Parathyroid adenoma (tissue), 2 donors: ENCODE results near the gene LPP.

ENCODE experiments used
- H2AFZ ChIP-seq: fragments of 300-600 bp; sonication (generic); one replicate; pipeline ENCODE4 v1.7.0; 2017; ENCODE audit warnings: antibody characterized with exemption, mild to moderate bottlenecking
- H3K27ac ChIP-seq: fragments of 300-600 bp; sonication (generic); one replicate; pipeline ENCODE4 v1.7.0; 2017
- H3K27me3 ChIP-seq: fragments of 300-600 bp; sonication (generic); one replicate; pipeline ENCODE4 v1.7.0; 2017; ENCODE audit warnings: low read length; ENCODE audit not compliant: control insufficient read depth, insufficient read depth
- H3K36me3 ChIP-seq: fragments of 300-600 bp; sonication (generic); one replicate; pipeline ENCODE4 v1.7.0; 2017; ENCODE audit warnings: low read length; ENCODE audit not compliant: control insufficient read depth, insufficient read depth
- H3K4me1 ChIP-seq: fragments of 300-600 bp; sonication (generic); one replicate; pipeline ENCODE4 v1.7.0; 2017; ENCODE audit warnings: control low read depth
- H3K4me2 ChIP-seq: fragments of 300-600 bp; sonication (generic); one replicate; pipeline ENCODE4 v1.7.0; 2017; ENCODE audit warnings: low read length
- H3K4me3 ChIP-seq: fragments of 300-600 bp; sonication (generic); one replicate; pipeline ENCODE4 v1.7.0; 2017; ENCODE audit warnings: low read depth, low read length
- H3K79me2 ChIP-seq: fragments of 300-600 bp; sonication (generic); one replicate; pipeline ENCODE4 v1.7.0; 2017; ENCODE audit warnings: control low read depth
- H3K9ac ChIP-seq: fragments of 300-600 bp; sonication (generic); one replicate; pipeline ENCODE4 v1.7.0; 2017; ENCODE audit warnings: mild to moderate bottlenecking
- H3K9me3 ChIP-seq: fragments of 300-600 bp; sonication (generic); one replicate; pipeline ENCODE4 v1.7.0; 2017; ENCODE audit warnings: low read length; ENCODE audit not compliant: control insufficient read depth
- CTCF ChIP-seq: fragments of 300-600 bp; sonication (generic); IDR thresholded peaks from one replicate; pipeline ENCODE4 v1.7.0; 2017; ENCODE audit warnings: antibody characterized with exemption, mild to moderate bottlenecking
- donor health status: primary hyperparathyroidism.

LPP gene

GRCh38 chr3:188729422-188729821 is 575.5 kb downstream of the LPP start:
- Histone ChIP-seq H3K4me3 (no peak overlapping the region), H3K4me2 (no peak overlapping the region), H3K27ac (no peak overlapping the region), H3K9ac (no peak overlapping the region), H3K79me2 (no peaks in the 10 kb centered on the region), H3K9me3 (no peaks in the 10 kb centered on the region), H3K36me3 (no peaks in the 10 kb centered on the region), H2AFZ (no peak overlapping the region), H3K27me3 (no peaks in the 10 kb centered on the region), H3K4me1 (no peaks in the 10 kb centered on the region)
- TF ChIP-seq CTCF, result no peak

GRCh38 chr3:188734395-188734794 is 580.4 kb downstream of the LPP start:
- Histone ChIP-seq H3K4me3 (no peak overlapping the region), H3K4me1 (no peaks in the 10 kb centered on the region), H3K27me3 (no peaks in the 10 kb centered on the region), H3K9ac (no peak overlapping the region), H3K9me3 (no peaks in the 10 kb centered on the region), H2AFZ (no peak overlapping the region), H3K27ac (no peak overlapping the region), H3K4me2 (no peak overlapping the region), H3K79me2 (no peaks in the 10 kb centered on the region), H3K36me3 (no peaks in the 10 kb centered on the region)
- TF ChIP-seq CTCF, result no peak

- H3K36me3 ChIP-seq, result no peaks in the 10 kb centered on the region
Observed at GRCh38 chr3:188739511-188739910, 585.6 kb downstream of the LPP start.

GRCh38 chr3:188740010-188740409 is 586.1 kb downstream of the LPP start:
- no peaks in the 10 kb centered on the region for H3K27me3 ChIP-seq
- H2AFZ ChIP-seq, result no peak overlapping the region
- no peaks in the 10 kb centered on the region for H3K9me3 ChIP-seq
- H3K4me1 ChIP-seq, result no peaks in the 10 kb centered on the region
- no peaks in the 10 kb centered on the region for H3K79me2 ChIP-seq
- H3K4me2 ChIP-seq, result no peak overlapping the region
- H3K27ac ChIP-seq, result no peak overlapping the region
- TF ChIP-seq CTCF, result no peak
- no peak overlapping the region for H3K9ac ChIP-seq
- H3K36me3 ChIP-seq, result no peaks in the 10 kb centered on the region
- no peak overlapping the region for H3K4me3 ChIP-seq

More at GRCh38 chr3:188739511-188739910, 585.6 kb downstream of the LPP start:
- TF ChIP-seq CTCF, result no peak
- H3K9me3 ChIP-seq, result no peaks in the 10 kb centered on the region
- H3K27ac ChIP-seq, result no peak overlapping the region
- no peaks in the 10 kb centered on the region for H3K79me2 ChIP-seq
- no peak overlapping the region for H2AFZ ChIP-seq
- H3K4me1 ChIP-seq, result no peaks in the 10 kb centered on the region
- H3K9ac ChIP-seq, result no peak overlapping the region
- no peaks in the 10 kb centered on the region for H3K27me3 ChIP-seq
- no peak overlapping the region for H3K4me3 ChIP-seq
- no peak overlapping the region for H3K4me2 ChIP-seq

- Histone ChIP-seq H2AFZ (no peak overlapping the region), H3K27ac (no peak overlapping the region), H3K4me2 (no peak overlapping the region), H3K9ac (no peak overlapping the region), H3K27me3 (no peaks in the 10 kb centered on the region), H3K4me1 (no peaks in the 10 kb centered on the region), H3K79me2 (no peaks in the 10 kb centered on the region), H3K36me3 (no peaks in the 10 kb centered on the region), H3K4me3 (no peak overlapping the region), H3K9me3 (no peaks in the 10 kb centered on the region)
- TF ChIP-seq CTCF, result no peak
Observed at GRCh38 chr3:188742755-188743550, 589.0 kb downstream of the LPP start.
